ENCODE data around the gene LAMC3. TPM values are rescaled to one million over a fixed set of nuclear protein-coding genes. Genes with fewer than 3 reads are reported as not detected.
A peak's percentile ranks its signal among the peaks of the same experiment; 100 is the strongest.

Gene LAMC3
- polyA plus RNA-seq, 1 experiment, result not detected

DNA sequence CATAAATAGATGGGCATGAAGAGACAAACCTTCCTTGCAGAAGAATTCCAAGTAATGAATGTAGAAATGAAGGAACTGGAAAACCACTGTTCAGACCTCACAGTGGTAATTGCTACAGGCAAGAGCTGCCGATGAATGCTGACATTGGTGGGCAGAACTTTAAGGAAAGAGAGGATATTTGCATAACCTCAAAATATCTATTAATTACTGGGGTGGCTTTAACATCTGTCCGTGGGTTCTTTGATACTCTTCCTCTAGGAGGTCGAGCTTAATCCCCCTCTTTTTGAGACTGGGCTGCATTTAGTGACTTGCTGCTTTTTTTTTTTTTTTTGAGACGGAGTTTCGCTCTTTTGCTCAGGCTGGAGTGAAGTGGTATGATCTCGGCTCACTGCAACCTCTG is 34.7 kb downstream of the LAMC3 start:
- peaks cover 15% of the 10 kb centered on the region for H3K27me3 ChIP-seq (ENCODE audit: control insufficient read depth, insufficient read depth, low read length)
- POLR2A ChIA-PET, result no interaction called here
- DNase-seq (ENCODE audit: low read depth, low spot score), result no peak
- CTCF ChIA-PET, result interaction anchor here (0.6 to 1.5 kb wide), 3 partner anchors 45 to 177 kb away, joined by 3 to 7 read pairs (median 3); no protein-coding TSS in a partner anchor
- TF ChIP-seq, protein P1, sequence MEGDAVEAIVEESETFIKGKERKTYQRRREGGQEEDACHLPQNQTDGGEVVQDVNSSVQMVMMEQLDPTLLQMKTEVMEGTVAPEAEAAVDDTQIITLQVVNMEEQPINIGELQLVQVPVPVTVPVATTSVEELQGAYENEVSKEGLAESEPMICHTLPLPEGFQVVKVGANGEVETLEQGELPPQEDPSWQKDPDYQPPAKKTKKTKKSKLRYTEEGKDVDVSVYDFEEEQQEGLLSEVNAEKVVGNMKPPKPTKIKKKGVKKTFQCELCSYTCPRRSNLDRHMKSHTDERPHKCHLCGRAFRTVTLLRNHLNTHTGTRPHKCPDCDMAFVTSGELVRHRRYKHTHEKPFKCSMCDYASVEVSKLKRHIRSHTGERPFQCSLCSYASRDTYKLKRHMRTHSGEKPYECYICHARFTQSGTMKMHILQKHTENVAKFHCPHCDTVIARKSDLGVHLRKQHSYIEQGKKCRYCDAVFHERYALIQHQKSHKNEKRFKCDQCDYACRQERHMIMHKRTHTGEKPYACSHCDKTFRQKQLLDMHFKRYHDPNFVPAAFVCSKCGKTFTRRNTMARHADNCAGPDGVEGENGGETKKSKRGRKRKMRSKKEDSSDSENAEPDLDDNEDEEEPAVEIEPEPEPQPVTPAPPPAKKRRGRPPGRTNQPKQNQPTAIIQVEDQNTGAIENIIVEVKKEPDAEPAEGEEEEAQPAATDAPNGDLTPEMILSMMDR (IDR thresholded peaks at IDR 0.05; ENCODE audit: low read depth, low read length), result no peak
- no peak overlapping the region for H3K27ac ChIP-seq (ENCODE audit: low read depth, low read length)
- peaks cover 6% of the 10 kb centered on the region; the same call in 1 of the 2 replicates for H3K9me3 ChIP-seq (ENCODE audit: control insufficient read depth, insufficient read depth, low read length)
- no peak overlapping the region for H3K4me3 ChIP-seq (ENCODE audit: low read depth, low read length)

- H3K4me3 ChIP-seq (ENCODE audit: low read depth, low read length), result no peak overlapping the region
- H3K9me3 ChIP-seq (ENCODE audit: control insufficient read depth, insufficient read depth, low read length), result peaks cover 16% of the 10 kb centered on the region
- peaks cover 14% of the 10 kb centered on the region for H3K27me3 ChIP-seq (ENCODE audit: control insufficient read depth, insufficient read depth, low read length)
- ChIA-PET POLR2A (interaction anchor here (0.6 kb wide), 3 partner anchors 187 to 630 kb away, joined by 3 to 4 read pairs (median 4); no protein-coding TSS in a partner anchor), CTCF (interaction anchor here (0.6 to 3.1 kb wide), 19 partner anchors 8 to 346 kb away, joined by 3 to 39 read pairs (median 9); no protein-coding TSS in a partner anchor)
- no peak overlapping the region for H3K27ac ChIP-seq (ENCODE audit: low read depth, low read length)
- TF ChIP-seq, protein P1 (IDR thresholded peaks at IDR 0.05; ENCODE audit: low read depth, low read length), result no peak
- DNase-seq (ENCODE audit: low read depth, low spot score), result no peak
Measured at GRCh38 chr9:131045300-131046092, 36.5 kb downstream of the LAMC3 start.

DNA sequence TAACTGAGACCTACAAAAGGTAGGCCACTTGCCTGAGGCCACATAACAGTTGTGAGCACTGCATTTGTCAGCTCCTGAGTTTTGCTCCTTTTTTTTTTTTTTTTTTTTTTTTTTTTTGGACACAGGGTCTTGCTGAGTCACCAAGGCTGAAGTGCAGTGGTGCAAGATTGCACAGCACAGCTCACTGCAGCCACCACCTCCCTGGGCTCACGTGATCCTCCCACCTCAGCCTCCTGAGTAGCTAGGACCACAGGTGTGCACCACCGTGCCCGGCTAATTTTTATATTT is 37.1 kb downstream of the LAMC3 start:
- ChIA-PET CTCF (interaction anchor here (0.6 to 3.1 kb wide), 40 partner anchors 9 to 359 kb away, joined by 3 to 39 read pairs (median 5); no protein-coding TSS in a partner anchor), POLR2A (interaction anchor here (0.6 kb wide), 3 partner anchors 188 to 630 kb away, joined by 3 to 4 read pairs (median 4); no protein-coding TSS in a partner anchor)
- no peak overlapping the region for H3K27ac ChIP-seq (ENCODE audit: low read depth, low read length)
- peaks cover 14% of the 10 kb centered on the region for H3K27me3 ChIP-seq (ENCODE audit: control insufficient read depth, insufficient read depth, low read length)
- no peak for DNase-seq (ENCODE audit: low read depth, low spot score)
- TF ChIP-seq, protein P1 (IDR thresholded peaks at IDR 0.05; ENCODE audit: low read depth, low read length), result no peak
- H3K9me3 ChIP-seq (ENCODE audit: control insufficient read depth, insufficient read depth, low read length), result peaks cover 16% of the 10 kb centered on the region
- H3K4me3 ChIP-seq (ENCODE audit: low read depth, low read length), result no peak overlapping the region

DNA sequence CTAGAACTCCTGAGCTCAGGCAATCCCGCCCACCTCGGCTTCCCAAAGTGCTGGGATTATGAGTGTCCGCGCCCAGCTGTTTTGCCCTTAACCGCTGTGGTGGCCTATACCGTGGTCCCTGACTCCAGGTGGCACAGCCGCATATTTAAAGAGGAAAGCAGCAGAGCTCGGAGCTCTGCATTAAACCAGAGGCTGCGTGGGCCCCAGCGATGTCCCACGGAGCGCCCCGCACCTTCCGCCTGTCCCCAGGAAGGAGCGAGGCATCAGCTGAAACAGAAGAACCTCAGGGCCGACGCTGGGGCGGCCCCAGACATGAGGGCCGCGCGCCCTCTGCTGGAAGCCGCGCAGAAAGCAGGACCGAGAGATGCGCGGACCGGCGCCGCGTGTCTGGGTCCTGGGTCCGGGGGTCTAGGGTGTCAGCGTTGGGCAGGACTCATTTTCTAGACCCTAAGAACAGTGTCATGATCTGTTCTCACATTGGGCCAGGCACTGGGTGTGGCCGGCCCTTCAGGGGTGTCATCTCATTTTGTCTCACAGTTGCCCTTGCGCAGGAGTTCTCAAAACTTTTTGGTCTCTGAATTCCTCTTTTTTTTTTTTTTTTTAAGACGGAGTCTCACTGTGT is 37.7 kb downstream of the LAMC3 start:
- TF ChIP-seq, protein P1 (IDR thresholded peaks at IDR 0.05; ENCODE audit: low read depth, low read length), result peak; percentile 95
- no peak overlapping the region for H3K27ac ChIP-seq (ENCODE audit: low read depth, low read length)
- ChIA-PET CTCF (interaction anchor here (0.6 to 3.1 kb wide), 39 partner anchors 10 to 359 kb away, joined by 3 to 39 read pairs (median 5); no protein-coding TSS in a partner anchor), POLR2A (interaction anchor here (0.6 kb wide), 1 partner anchor 271 kb away, joined by 4 read pairs; no protein-coding TSS in a partner anchor)
- peaks cover 16% of the 10 kb centered on the region for H3K9me3 ChIP-seq (ENCODE audit: control insufficient read depth, insufficient read depth, low read length)
- no peak overlapping the region for H3K4me3 ChIP-seq (ENCODE audit: low read depth, low read length)
- H3K27me3 ChIP-seq (ENCODE audit: control insufficient read depth, insufficient read depth, low read length), result peaks cover 14% of the 10 kb centered on the region
- DNase-seq (ENCODE audit: low read depth, low spot score), result peak; percentile 13
